GM19328 (cell line): ENCODE results near the gene NOM1.
"Not testable (repeated sequence)": the region's sequence is repeated elsewhere in the genome, so short reads cannot be mapped to it uniquely, and the experiment has no call there.

ENCODE experiments used
- ATAC-seq: cut with Tn5 transposase; IDR thresholded peaks from one replicate; pipeline ENCODE4 v1.9.1; 2021; ENCODE audit warnings: mild to moderate bottlenecking, moderate library complexity; ENCODE audit not compliant: unreplicated experiment

NOM1 gene

GRCh38 chr7:156936766-156937165 is 12.7 kb upstream of the NOM1 start:
- not testable (repeated sequence) for ATAC-seq

DNA sequence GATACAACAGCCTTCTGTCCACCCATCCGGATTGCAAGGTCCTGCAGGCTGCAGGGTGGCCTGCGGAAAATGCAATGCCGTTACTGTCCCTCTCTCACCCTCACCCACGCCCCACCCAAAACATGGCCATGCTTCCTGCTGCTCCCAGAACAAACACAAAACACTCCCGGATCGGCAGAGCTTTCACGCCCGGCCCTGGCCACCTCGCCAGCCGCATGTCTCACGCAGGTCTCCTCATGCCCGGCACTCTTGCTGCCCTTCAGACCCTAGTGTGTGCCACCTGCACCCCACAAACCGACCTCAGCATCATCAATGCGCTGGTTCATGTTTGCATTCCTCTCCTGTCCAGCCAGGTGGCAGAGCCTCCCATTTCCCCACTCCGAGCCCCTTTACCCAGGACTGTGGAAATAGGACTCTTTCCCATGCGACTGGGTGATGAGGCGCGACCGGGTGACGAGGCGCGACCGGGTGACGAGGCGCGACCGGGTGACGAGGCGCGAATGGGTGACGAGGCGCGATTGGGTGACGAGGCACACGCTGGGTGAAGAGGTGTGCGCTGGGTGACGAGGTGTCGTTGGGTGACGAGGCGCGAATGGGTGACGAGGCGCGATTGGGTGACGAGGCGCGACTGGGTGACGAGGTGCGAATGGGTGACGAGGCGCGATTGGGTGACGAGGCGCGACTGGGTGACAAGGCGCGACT is 8.9 kb upstream of the NOM1 start:
- ATAC-seq: no peak

DNA sequence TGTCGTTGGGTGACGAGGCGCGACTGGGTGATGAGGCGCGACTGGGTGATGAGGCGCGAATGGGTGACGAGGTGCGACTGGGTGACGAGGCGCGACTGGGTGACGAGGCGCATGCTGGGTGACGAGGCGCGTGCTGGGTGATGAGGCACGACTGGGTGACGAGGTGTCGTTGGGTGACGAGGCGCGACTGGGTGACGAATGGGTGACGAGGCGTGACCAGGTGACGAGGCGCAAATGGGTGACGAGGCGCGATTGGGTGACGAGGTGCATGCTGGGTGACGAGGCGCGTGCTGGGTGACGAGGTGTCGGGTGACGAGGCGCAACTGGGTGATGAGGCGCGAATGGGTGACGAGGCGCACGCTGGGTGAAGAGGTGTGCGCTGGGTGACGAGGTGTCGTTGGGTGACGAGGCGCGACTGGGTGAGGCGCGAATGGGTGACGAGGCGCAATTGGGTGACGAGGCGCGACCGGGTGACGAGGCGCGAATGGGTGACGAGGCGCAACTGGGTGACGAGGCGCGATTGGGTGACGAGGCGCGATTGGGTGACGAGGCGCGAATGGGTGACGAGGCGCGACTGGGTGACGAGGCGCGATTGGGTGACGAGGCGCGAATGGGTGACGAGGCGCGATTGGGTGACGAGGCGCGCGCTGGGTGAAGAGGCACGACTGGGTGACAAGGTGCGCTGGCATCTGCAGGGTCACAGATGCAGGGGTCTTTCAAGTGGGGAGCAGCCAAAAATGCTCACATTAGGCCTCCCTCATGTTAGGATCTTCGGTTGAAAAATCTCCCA is 7.9 kb upstream of the NOM1 start:
- ATAC-seq: no peak

DNA sequence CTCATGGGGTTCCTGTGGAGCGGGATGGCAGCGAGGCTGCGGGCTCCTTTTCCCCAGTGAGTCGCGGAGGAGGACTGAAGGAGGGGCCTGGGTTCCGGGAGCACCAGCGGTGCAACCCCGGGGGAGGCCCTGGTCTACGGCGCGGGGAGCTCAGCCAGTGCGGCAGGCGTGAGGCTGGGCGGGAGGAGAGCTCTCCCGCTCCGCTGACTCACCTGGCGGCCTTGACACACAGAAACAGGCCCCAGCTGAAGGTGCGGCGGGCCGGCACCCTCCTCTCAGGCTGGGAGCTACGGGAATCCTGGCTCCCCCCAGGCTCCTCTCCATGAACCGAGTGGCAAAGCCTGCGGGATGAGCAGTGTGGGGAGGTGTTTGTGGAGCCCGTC is 6.8 kb upstream of the NOM1 start:
- ATAC-seq: no peak

GRCh38 chr7:156943091-156944041 is 6.1 kb upstream of the NOM1 start:
- no peak for ATAC-seq

DNA sequence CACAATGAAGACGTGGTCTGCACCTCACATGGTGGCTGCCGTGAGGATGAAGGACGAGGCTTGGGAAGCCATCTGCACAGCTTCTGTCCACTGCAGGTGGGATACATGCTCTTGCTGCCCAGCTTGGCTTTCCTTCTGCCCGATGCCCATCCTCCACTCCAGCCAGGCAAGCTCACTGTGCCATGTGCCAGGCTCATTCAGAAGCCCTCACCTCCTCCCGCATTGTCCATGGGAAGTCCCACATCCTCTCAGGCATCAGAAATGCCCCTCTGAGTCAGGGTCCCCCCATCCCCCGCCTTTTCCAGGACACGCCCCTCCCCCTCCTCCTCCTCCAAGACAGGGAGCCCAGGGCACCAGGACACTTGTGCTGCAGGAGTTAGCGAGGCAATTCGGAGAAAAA is 4.6 kb upstream of the NOM1 start:
- ATAC-seq: no peak

GRCh38 chr7:156947120-156947843 is 2.2 kb upstream of the NOM1 start:
- no peak for ATAC-seq

GRCh38 chr7:156948361-156948760 is 1.2 kb upstream of the NOM1 start:
- no peak for ATAC-seq

DNA sequence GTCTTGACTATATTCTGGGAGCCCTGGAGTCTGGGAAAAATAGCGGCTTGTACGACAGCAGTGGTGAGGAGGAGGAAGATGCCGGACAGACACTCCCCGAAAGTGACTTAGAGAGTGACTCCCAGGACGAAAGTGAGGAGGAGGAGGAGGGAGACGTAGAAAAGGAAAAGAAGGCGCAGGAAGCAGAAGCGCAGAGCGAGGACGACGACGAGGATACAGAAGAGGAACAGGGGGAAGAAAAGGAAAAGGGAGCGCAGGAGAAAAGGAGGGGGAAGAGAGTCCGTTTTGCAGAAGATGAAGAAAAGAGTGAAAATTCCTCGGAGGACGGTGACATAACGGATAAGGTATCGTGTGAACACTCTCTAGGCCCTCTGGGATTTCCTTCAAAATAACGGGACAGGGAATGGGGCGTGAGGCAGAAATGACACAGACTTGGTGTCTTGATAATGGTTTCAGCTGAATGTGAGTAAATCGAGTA is 908 bp downstream of the NOM1 start:
- ATAC-seq: no peak

DNA sequence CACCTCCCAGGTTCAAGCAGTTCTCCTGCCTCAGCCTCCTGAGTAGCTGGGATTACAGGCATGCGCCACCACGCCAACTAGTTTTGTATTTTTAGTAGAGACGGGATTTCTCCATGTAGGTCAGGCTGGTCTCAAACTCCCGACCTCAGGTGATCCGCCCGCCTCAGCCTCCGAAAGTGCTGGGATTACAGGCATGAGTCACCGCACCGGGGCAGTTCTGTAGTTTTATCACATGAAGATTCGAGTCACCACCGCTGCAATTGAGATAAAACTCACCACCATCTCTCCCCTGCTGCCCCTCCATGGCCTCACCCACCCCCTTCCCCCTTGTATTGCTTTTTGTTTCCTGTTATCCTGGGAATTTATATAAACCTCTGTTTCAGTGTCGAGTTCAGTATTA is 3.7 kb downstream of the NOM1 start:
- not testable (repeated sequence) for ATAC-seq

GRCh38 chr7:156954941-156955340 is 5.4 kb downstream of the NOM1 start:
- ATAC-seq: no peak

DNA sequence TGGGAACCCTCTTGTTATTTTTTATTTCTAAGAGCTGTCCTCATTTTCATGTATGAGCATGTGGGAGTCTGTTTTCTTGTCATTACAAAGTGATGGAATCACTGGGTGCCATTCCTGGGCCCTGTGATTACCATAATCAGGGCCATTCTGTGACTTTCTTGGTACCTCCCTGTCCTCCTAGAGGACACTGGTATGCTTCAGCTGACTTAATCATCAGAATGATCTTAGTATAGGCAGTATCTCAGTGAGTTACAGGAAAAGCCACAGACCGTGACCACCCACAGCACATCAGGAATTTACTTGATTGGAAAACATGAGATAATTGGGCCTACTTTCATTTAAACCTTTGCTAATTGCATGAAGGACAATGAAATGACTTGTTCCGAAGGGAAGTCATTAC is 7.2 kb downstream of the NOM1 start:
- ATAC-seq: no peak

DNA sequence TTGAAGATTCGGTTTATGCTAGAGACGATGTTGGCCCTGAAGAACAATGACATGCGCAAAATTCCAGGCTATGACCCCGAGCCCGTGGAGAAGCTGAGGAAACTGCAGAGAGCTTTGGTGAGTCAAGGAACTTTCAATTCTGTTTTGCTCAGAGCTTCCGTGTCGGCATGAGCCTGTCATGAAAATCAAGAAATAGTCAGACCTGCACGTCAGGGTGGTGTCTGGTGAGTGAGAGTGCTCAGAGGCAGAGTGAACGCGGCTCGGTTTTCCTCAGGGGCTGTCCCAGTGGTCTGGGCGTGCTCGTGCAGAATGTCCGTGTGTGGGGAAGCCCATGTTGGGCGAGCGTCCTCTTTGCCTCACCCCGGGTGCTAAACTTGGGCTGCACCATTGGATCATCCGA is 12.6 kb downstream of the NOM1 start:
- no peak for ATAC-seq

DNA sequence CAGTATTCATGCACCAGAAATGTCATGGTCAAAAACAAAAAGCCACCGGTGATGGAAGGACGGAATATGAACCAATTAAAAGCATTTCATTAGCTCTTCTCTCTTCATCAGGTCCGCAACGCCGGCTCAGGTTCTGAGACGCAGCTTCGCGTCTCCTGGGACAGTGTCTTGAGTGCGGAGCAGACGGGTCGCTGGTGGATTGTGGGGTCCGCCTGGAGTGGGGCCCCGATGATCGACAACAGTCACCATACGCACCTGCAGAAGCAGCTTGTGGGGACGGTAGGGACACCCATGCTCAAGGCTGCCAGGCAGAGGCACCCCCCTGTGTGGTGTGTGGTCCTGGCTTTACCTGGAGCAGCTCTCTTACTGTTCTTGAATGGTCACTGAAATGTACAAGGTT is 13.4 kb downstream of the NOM1 start:
- no peak for ATAC-seq

DNA sequence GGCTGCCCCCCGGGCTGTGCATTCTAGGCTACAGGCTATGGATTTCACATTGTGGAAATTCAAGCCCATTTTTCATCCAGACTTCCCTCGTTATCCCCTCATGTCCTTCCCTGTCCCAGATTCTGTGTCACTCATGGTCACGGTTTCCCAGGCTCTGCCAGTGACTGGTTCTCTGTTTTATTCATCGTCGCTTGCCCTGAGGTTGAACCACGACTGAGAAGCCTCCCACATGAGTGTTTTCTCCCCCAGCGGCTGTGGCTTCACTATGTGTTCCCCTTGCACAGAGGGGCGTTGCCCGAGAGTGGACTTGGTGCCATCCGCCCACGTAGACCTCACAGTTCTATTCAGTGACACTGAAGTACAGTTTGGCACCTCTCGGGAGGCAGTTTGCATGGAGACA is 14.0 kb downstream of the NOM1 start:
- ATAC-seq: no peak

- ATAC-seq: no peak
Measured at GRCh38 chr7:156964971-156965370, 15.5 kb downstream of the NOM1 start.

- ATAC-seq: no peak
Measured at GRCh38 chr7:156966387-156966786, 16.9 kb downstream of the NOM1 start.

- no peak for ATAC-seq
Measured at GRCh38 chr7:156968183-156968582, 18.7 kb downstream of the NOM1 start.

GRCh38 chr7:156969972-156970420 is 20.5 kb downstream of the NOM1 start:
- ATAC-seq: no peak

- no peak for ATAC-seq
Measured at GRCh38 chr7:156975620-156976019, 26.1 kb downstream of the NOM1 start.
